Smooth muscle cell (in vitro differentiated cells): ENCODE results near the gene UQCRQ. TPM values are rescaled to one million over a fixed set of nuclear protein-coding genes. Genes with fewer than 3 reads are reported as not detected.

Source experiments
- DNase-seq: peaks from one replicate; lab custom pipeline; 2025; ENCODE audit not compliant: unreplicated experiment; lab: John Stamatoyannopoulos, UW
- H2AFZ ChIP-seq: fragments of 200-600 bp; sonication (generic); 2 replicates; pipeline ENCODE4 v1.6.0; 2016; ENCODE audit warnings: antibody characterized with exemption, low read depth, mild to moderate bottlenecking
- H3F3A ChIP-seq: fragments of 200-600 bp; sonication (generic); 2 replicates; pipeline ENCODE4 v1.6.0; 2017; ENCODE audit warnings: antibody characterized with exemption, low read depth
- H3K27ac ChIP-seq: fragments of 200-600 bp; sonication (generic); 2 replicates; pipeline ENCODE4 v1.5.1; 2016; ENCODE audit warnings: low read depth, mild to moderate bottlenecking
- H3K27me3 ChIP-seq: fragments of 200-600 bp; sonication (generic); 2 replicates; pipeline ENCODE4 v1.6.1; 2016; ENCODE audit warnings: low read depth, mild to moderate bottlenecking
- H3K36me3 ChIP-seq: fragments of 200-600 bp; sonication (generic); 2 replicates; pipeline ENCODE4 v1.5.1; 2016; ENCODE audit warnings: low read depth
- H3K4me1 ChIP-seq: fragments of 200-600 bp; sonication (generic); 2 replicates; pipeline ENCODE4 v1.5.1; 2016; ENCODE audit warnings: low read depth
- H3K4me2 ChIP-seq: fragments of 200-600 bp; sonication (generic); 2 replicates; pipeline ENCODE4 v1.6.0; 2016; ENCODE audit warnings: mild to moderate bottlenecking
- H3K4me3 ChIP-seq: fragments of 200-600 bp; sonication (generic); 2 replicates; pipeline ENCODE4 v1.5.1; 2016; ENCODE audit warnings: mild to moderate bottlenecking
- H3K79me2 ChIP-seq: fragments of 200-600 bp; sonication (generic); 2 replicates; pipeline ENCODE4 v1.6.0; 2016; ENCODE audit warnings: low read depth, mild to moderate bottlenecking
- H3K9ac ChIP-seq: fragments of 200-600 bp; sonication (generic); 2 replicates; pipeline ENCODE4 v1.6.0; 2016; ENCODE audit warnings: low read depth
- H3K9me3 ChIP-seq: fragments of 200-600 bp; sonication (generic); replicated peaks from 2 replicates; pipeline ENCODE4 v1.5.1; 2016; ENCODE audit warnings: low read depth
- H4K20me1 ChIP-seq: fragments of 200-600 bp; sonication (generic); 2 replicates; pipeline ENCODE4 v1.6.0; 2016; ENCODE audit warnings: low read depth
- WGBS: methylation state at CpG from one replicate; pipeline ENCODE4 v1.1.7; 2016; ENCODE audit warnings: low lambda C conversion rate; 5-methylcytosine and 5-hydroxymethylcytosine counted together
- polyA plus RNA-seq: library from polyadenylated mRNA; unstranded; fragments of >200 nt; fragmentation: Nextera tagmentation; extraction: Ambion mirVana; gene quantifications from 2 replicates; pipeline ENCODE4 v1.2.1, GENCODE V29; 2016
- total RNA-seq: library from RNA; depleted of rRNA; stranded (reverse); fragments of >200 nt; gene quantifications from 2 replicates; pipeline ENCODE4 v1.2.3, GENCODE V29; 2014
- TF ChIP-seq, protein P1 (sequence below): fragments of 200-600 bp; sonication (generic); IDR thresholded peaks from 2 replicates; pipeline ENCODE4 v1.5.1; 2017; ENCODE audit warnings: borderline replicate concordance, mild to moderate bottlenecking, antibody characterized with exemption; ENCODE audit not compliant: insufficient read depth, poor library complexity, severe bottlenecking

Gene UQCRQ
- total and polyA plus RNA-seq, 2 experiments from 2014 or later: 137 to 1,128 TPM

DNA sequence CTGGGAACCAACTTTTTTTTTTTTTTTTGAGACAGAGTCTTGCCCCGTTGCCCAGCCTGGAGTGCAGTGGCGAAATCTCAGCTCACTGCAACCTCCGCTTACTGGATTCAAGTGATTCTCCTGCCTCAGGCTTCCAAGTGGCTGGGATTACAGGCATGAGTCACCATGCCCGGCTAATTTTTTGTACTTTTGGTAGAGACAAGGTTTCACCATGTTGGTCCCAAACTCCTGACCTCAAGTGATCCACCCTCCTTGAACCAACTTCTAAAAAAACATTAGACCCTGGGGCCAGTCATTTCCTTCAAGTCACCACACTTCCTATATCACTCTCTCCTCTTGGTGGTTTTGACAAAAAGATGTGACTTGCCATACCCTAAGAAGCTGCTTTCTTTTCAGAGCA is 25.1 kb upstream of the UQCRQ start:
- no peak overlapping the region for H2AFZ ChIP-seq
- DNase-seq: no peak
- 52% methylated on average over 4 of the region's 4 CpGs for WGBS

DNA sequence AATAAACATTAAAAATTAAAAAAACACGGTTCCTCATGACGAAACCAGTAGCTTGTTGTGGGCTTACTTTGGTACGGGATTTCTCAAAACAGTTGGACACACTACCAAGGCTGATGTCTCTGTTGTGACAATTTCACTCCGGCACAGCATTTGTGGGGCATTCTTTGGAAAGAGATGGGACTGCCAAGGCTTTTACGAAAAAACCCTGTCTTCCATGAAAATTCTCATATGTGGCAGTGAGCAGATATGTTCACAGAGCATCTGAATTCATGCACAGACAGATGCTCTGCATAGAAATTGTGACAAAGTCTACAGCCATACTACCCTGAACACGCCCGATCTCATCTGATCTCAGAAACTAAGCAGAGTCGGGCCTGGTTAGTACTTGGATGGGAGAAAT is 18.2 kb upstream of the UQCRQ start:
- no peak overlapping the region for H3K4me3 ChIP-seq
- TF ChIP-seq, protein P1, sequence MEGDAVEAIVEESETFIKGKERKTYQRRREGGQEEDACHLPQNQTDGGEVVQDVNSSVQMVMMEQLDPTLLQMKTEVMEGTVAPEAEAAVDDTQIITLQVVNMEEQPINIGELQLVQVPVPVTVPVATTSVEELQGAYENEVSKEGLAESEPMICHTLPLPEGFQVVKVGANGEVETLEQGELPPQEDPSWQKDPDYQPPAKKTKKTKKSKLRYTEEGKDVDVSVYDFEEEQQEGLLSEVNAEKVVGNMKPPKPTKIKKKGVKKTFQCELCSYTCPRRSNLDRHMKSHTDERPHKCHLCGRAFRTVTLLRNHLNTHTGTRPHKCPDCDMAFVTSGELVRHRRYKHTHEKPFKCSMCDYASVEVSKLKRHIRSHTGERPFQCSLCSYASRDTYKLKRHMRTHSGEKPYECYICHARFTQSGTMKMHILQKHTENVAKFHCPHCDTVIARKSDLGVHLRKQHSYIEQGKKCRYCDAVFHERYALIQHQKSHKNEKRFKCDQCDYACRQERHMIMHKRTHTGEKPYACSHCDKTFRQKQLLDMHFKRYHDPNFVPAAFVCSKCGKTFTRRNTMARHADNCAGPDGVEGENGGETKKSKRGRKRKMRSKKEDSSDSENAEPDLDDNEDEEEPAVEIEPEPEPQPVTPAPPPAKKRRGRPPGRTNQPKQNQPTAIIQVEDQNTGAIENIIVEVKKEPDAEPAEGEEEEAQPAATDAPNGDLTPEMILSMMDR: no peak
- no peak overlapping the region for H3K4me2 ChIP-seq
- no peaks in the 10 kb centered on the region for H3K36me3 ChIP-seq
- H3K9ac ChIP-seq: no peak overlapping the region
- no peak for DNase-seq
- H3K79me2 ChIP-seq: no peaks in the 10 kb centered on the region
- WGBS: 95% methylated on average over 8 of the region's 8 CpGs
- H3F3A ChIP-seq: no peaks in the 10 kb centered on the region
- H3K4me1 ChIP-seq: no peaks in the 10 kb centered on the region
- H3K27ac ChIP-seq: no peak overlapping the region
- no peaks in the 10 kb centered on the region for H4K20me1 ChIP-seq
- H3K9me3 ChIP-seq: no peaks in the 10 kb centered on the region
- H2AFZ ChIP-seq: no peak overlapping the region
- no peaks in the 10 kb centered on the region for H3K27me3 ChIP-seq

More for the DNA sequence above, 25.1 kb upstream of the UQCRQ start:
- Histone ChIP-seq H3K27ac (no peak overlapping the region), H3K9ac (no peak overlapping the region), H3K79me2 (no peaks in the 10 kb centered on the region), H4K20me1 (no peaks in the 10 kb centered on the region), H3K27me3 (no peaks in the 10 kb centered on the region), H3K36me3 (no peaks in the 10 kb centered on the region), H3K4me2 (no peak overlapping the region), H3K9me3 (no peaks in the 10 kb centered on the region), H3K4me3 (no peak overlapping the region), H3K4me1 (peaks cover 12% of the 10 kb centered on the region), H3F3A (no peaks in the 10 kb centered on the region)
- TF ChIP-seq, protein P1: no peak

DNA sequence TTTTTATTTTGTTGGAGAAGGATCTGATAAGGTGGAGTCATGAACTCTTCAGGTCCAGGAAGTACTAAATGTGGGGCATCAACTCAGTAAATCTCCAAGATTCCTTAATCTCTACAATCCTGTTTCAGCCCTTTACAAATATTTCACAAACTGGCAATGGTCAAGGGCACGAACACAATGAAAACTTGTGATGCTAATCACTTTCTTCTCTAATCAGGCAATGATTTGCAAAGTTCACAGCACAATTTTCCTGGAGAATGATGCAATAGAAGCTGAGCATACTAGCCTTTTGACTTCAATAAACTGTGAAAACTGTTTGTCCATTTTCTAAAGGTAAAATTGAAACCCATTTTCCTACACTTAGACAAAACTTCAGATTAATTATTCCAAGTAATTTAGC is 17.1 kb upstream of the UQCRQ start:
- no peak overlapping the region for H2AFZ ChIP-seq
- no peaks in the 10 kb centered on the region for H3K79me2 ChIP-seq
- no peaks in the 10 kb centered on the region for H3K4me1 ChIP-seq
- no peaks in the 10 kb centered on the region for H3K9me3 ChIP-seq
- H3K9ac ChIP-seq: no peak overlapping the region
- H3F3A ChIP-seq: no peaks in the 10 kb centered on the region
- no peak overlapping the region for H3K4me2 ChIP-seq
- no peaks in the 10 kb centered on the region for H3K36me3 ChIP-seq
- DNase-seq: no peak
- WGBS: 70% methylated on average over 1 of the region's 1 CpG
- H3K27me3 ChIP-seq: no peaks in the 10 kb centered on the region
- H3K4me3 ChIP-seq: no peak overlapping the region
- TF ChIP-seq, protein P1: no peak
- H3K27ac ChIP-seq: no peak overlapping the region
- no peaks in the 10 kb centered on the region for H4K20me1 ChIP-seq

DNA sequence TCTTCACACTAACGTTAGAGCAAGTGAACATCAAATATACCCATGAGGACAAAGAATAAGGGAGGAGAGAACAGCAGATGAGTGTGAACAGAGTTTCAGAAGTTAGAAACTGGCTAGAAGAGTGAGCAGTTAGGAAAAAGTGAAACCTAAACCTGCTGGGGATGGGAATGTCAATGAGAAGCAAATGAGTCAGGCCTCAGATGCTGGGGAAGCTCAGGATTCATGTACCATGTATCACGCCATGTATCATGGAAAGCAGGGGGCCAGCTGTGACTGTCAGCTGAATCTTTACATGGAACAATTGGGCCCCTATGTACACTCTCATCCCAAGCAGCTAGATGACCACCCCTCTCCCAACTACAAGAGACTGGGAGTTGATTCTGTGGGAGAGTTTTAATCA is 16.4 kb upstream of the UQCRQ start:
- no peaks in the 10 kb centered on the region for H3K36me3 ChIP-seq
- no peaks in the 10 kb centered on the region for H3K79me2 ChIP-seq
- no peak for DNase-seq
- TF ChIP-seq, protein P1: no peak
- no peak overlapping the region for H3K4me3 ChIP-seq
- no peak overlapping the region for H2AFZ ChIP-seq
- H3F3A ChIP-seq: no peaks in the 10 kb centered on the region
- WGBS: 88% methylated on average over 2 of the region's 2 CpGs
- no peaks in the 10 kb centered on the region for H3K4me1 ChIP-seq
- no peak overlapping the region for H3K9ac ChIP-seq
- H4K20me1 ChIP-seq: no peaks in the 10 kb centered on the region
- no peaks in the 10 kb centered on the region for H3K9me3 ChIP-seq
- H3K4me2 ChIP-seq: no peak overlapping the region
- H3K27me3 ChIP-seq: no peaks in the 10 kb centered on the region
- H3K27ac ChIP-seq: no peak overlapping the region
